IPS-NIHi11 (cell line): ENCODE measurements around the gene FADS1.

Experiments
- DNase-seq: peaks from one replicate; pipeline ENCODE4 v3.0.0; 2012; ENCODE audit warnings: mixed read lengths, low spot score

Gene FADS1

DNA sequence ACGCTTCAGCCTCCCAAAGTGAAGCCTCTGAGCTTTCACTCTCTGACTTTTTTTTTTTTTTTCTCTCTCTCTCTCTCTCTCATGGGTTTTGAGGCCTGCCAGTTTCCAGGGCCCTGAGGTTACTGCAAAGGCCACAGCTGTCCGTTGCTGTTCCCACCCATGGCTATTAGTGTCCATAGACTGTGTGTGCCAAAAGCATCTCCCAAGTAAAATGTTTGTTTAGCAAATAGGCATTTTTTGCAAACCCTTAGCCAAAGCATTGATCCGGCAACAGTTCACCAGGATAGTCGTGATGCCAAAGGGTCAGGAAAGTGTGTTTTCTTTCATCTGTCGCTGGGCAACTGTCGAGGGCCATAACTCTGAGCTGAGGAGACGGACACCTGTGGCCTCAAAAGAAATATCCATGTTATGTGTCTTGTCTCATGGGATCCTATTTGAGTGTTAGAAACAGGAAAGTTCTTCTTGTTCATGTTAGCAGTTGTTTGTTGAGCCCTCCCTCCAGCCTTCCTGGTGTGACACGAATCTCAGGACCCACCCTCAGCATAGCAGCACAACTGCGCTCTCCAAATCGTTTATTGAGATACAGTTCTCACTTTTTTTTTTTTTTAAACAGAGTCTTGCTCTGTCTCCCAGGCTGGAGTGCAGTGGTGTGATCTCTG lies 29.7 kb upstream of the FADS1 start:
- no peak for DNase-seq

DNA sequence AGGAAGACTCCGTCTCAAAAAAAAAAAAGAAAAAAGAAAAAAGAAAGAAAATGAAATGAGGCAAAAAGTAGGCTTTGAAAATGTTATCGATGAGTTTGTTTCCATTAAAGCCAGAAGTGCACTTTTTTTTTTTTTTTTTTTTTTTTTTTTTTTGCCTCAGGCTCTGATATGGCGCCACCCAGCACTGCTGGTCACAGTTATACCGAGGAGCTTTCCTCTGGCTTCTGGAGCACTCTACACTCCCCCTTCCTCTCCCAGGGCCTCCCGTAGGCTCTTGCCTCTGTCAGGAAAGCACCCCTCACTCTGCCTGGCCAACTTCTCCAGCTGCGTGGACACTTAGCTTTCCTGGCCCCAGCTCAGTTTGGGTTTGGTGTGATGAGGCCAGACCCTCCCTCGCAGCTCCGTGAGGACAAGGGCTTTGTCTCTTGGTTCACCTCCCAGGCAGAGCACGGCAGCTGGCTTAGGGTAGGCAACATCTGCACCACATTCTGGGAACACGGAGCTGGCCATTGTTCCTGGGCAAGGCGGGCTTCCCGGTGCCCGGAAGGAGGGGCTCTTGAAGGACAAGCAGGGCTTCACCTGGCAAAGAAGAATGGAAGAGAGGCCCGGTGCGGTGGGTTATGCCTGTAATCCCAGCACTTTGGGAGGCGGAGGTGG lies 28.2 kb upstream of the FADS1 start:
- no peak for DNase-seq

DNA sequence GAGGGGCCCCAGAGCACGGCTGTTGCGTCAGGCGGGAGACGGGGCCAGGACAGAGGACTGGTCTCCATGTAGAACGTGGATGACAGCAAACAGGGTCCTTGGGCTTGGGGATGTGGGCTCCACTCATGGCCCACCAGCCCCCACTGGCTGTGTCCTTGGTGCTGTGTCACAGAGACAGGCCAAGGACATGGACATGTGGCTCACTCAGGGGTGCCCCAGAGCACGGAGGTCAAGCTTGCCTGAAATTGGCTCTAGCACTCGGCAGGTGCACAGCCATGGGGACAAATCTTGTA lies 25.7 kb upstream of the FADS1 start:
- DNase-seq, result no peak

DNA sequence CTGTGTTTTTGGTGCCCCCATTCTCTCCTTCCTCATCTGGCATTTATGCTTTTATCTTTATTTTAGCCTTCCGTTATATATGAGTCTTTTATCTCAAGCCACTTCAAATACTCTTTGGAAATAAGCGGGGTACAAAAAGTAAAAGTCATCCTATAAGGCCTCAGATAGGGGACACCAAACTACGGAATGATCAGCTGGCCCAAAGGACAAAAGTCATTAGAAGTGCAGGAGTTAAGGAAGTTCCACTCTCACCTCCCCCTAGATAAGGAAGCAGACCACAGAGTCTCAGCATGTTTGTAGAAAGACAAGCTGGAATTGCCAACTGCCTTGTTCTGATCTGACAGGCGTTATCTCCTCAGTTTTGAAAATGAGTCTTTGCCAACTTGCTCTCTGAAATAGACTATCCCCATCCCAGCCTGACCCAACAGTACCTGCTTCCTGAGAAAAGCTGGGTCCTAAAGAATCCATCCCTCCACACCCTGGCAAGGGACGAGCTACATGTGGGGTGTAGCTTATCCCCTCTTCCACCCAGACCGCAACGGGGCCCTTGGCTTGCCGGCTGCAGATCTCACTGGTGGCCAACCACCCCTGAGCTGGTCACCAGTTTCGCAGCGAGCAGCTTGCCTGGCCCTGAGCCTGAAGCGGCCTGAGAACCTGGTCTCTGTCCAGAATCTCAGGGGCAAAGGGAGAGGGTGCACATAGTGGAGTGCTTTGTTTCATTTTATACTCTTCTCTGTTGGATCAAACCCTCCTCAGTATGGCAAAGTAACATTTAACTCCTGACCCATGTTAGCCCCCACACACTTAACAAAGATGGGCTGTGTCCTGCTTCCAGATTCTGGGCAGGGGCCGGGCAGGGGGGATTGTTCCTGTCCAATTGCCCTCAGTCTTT lies 25.1 kb upstream of the FADS1 start:
- DNase-seq, result no peak

DNA sequence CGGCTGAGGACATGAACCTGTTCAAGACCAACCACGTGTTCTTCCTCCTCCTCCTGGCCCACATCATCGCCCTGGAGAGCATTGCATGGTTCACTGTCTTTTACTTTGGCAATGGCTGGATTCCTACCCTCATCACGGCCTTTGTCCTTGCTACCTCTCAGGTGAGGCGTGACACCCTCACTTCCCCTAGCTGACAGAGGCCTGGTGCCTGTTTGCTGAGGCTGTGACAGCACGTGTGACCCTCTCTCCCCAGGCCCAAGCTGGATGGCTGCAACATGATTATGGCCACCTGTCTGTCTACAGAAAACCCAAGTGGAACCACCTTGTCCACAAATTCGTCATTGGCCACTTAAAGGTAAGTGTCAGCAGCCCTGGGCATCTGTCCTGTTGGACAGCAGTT lies 23.6 kb upstream of the FADS1 start:
- no peak for DNase-seq

DNA sequence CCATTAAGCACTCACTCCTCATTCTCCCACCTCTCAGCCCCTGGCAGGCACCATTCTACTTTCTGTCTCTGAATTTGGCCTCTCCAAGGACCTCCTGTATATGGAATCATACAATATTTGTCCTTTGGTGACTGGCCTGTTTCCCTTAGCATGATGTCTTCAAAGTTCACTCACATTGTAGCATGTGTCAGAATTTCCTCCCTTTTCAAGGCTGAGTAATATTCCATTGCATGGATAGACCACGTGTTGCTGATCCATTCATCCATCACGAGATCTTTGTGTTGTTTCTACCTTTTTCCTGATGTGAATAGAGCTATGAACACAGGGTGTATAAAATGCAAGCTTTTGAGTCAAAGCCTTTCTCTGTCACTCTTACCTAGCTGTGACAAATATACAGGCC lies 22.9 kb upstream of the FADS1 start:
- DNase-seq, result no peak

DNA sequence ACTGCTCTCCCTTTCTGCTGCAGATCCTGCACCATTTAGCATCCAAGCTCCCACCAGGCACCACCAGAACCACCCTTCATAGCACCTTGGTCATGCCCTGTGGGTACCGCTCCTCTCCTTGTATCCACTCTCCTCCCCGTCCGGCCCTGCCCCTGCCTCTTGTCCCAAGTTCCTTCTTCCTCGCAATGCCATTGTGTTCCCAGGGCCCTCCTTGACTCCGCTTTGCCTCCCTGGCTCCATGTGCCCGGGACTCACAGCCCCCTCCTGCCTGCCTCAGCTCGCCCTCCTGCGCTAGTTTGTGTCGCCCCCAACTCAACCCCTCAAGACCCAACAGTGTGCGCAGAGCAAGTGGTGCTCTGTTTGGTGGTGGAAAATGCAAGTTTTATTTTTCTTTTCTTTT lies 22.1 kb upstream of the FADS1 start:
- DNase-seq, result no peak

DNA sequence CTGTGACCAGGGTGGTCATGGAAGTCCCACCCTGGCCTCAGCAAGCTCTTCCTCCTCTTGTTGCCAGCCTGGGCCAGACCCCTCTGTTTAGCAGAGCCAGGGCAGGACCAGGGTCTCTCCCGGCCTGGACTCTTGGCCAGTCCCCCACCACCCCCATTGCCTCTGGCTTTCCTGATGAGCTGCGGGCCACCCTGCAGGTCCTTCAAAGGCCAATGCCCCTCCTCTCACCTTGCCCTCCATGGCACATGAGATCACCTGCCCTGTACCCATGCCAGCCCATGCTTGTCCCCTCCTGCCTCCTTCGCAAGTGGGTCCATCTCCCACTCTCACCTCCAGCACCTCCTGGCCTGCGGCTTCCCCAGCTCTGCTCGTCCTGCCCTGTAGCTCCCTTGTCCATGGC lies 21.7 kb upstream of the FADS1 start:
- DNase-seq, result no peak

DNA sequence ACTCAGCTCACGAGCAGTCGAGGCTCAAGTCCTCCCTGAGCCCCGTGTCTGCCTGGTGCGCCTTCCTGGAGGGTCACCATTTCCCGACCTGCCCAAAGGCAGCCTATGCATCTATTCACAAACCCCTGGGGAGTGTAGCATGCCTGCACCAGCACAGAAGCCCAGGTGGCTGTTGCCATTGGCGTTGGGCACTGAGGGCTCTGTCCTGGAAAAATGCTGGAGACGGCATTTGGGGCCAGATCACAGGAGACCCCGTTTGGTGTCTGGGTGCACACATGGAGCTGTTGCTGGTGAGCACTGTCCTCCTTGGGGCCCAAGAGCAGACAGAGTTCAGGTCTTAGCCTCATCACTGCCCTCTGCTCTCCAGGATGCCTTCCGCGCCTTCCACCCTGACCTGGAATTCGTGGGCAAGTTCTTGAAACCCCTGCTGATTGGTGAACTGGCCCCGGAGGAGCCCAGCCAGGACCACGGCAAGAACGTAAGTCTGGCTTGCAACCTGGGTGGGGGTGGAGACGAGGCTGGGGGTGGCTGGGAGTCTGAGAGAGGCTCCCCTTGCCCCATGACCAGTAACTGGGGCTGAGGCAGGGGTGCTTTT lies 20.7 kb upstream of the FADS1 start:
- DNase-seq, result no peak

DNA sequence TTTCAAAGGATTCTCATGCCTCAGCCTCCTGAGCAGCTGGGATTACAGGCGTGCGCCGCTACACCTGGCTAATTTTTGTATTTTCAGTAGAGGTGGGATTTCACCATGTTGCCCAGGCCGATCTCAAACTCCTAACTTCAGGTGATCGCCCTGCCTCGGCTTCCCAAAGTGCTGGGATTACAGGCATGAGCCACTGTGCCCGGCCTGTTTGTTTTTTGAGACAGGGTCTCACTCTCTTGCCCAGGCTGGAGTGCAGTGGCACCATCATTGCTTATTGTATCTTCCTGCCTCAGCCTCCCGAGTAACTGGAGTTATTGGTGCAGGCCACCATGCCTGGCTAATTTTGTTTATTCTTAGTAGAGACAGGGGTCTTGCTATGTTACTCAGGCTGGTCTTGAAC lies 19.4 kb upstream of the FADS1 start:
- DNase-seq, result no peak

DNA sequence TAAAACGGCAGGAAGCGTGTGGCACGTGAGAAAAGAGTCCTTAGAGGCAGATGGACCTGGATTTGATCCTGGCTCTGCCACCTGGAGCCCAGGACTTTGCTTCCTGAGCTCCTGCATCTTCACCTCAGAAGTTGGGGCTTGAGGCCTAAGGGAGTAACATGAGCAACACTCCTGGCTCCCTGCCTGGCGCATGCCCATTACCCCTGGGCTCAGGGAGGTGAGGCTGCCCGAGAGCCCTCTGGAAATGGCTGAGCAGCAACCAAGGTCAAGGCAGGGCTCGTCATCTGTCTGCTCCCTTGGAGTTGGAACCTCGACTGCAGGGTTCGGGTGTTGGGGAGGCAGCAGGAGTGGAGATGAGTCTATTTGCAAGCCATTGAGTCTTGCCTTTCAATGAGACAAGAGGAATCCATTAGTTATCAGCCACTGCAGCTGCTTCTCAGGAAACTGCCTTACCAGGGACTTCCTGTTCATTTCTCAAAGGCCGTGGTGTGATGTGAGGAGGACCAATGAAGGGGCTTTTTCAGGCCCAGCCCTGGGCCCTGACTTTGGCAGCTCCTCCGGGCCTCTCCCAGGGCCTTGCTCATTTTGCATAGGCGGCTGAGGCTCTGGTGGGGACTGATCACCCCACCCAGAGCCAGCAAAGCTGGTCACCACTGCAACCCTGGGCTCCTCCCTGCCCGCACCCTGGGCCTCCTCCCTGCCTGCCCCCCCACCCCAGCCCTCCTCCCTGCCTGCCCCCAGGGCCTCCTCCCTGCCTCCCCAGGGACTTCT lies 17.7 kb upstream of the FADS1 start:
- peak; percentile 36 for DNase-seq

DNA sequence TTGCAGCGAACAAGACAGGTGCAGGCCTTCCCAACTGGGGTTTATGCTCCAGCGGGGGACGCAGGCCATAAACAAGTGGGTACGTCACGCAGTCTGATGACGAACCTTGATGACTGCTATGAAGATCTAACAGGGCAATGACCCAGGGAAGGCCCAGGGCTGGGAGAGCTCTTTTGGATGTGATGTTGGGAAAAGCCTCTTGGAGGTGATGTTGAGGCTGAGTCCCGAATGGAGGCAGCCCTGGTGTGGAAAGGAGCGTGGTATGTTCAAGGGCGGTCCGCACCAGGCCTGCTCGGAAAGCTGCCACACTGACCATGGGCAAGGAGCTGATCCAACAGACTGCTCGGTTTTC lies 17.1 kb upstream of the FADS1 start:
- no peak for DNase-seq

DNA sequence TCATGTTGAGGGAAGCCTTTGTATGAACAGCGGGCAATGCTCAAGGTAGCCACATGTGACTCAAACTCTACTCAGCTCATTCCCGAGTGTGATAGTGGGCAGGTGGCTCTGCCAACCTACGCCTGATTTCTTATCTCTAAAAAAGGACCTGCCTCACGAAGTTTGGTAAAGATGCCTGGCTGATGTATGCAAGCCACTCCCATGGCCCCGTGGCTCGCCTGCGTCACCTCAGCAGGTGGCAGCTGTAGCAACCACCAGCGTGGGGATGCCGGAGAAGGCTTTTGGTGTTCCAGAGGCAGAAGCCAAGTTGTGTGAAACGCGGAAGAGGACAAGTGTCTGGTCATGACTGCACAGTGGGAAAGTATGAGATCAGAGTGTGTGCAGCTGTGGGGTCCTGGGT lies 16.7 kb upstream of the FADS1 start:
- DNase-seq, result no peak

DNA sequence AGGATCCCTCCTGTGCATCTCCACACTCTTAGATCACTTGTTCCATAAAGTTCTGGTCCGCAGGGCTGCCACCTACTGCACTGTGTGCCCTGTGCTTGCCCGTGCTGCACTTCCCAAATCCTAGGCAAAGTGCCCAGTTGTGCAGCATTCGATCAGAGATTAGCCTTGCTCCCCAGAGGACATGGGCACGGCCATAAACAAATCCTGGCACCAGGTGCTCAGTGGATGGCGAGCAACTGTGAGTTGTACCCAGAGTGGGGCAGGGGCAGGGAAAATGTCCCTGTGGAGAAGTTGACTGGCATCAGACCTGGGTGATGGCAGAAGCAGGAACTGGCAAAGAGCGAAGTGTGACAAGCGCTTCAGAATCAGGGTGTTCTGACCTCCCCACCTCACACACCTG lies 16.0 kb upstream of the FADS1 start:
- no peak for DNase-seq

DNA sequence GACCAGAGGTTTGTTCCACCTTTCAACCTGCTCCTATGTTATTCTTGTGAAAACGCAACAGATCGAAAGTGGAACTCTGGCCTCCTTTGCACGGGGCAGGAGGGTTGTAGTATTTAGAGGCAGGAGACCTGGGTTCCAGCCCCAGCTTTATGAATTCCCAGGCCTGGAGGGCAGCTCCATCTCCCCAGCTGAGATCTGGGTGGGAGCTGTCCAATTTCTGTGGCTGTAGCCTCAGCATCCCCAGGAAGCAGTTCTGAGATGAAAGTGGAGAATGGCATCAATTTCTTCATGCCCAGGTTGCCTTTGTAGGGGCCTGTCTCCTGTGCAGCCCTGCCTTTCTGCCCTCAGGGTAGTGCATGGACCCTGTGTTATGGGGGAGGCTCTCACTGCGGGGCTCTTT lies 15.4 kb upstream of the FADS1 start:
- DNase-seq, result no peak

DNA sequence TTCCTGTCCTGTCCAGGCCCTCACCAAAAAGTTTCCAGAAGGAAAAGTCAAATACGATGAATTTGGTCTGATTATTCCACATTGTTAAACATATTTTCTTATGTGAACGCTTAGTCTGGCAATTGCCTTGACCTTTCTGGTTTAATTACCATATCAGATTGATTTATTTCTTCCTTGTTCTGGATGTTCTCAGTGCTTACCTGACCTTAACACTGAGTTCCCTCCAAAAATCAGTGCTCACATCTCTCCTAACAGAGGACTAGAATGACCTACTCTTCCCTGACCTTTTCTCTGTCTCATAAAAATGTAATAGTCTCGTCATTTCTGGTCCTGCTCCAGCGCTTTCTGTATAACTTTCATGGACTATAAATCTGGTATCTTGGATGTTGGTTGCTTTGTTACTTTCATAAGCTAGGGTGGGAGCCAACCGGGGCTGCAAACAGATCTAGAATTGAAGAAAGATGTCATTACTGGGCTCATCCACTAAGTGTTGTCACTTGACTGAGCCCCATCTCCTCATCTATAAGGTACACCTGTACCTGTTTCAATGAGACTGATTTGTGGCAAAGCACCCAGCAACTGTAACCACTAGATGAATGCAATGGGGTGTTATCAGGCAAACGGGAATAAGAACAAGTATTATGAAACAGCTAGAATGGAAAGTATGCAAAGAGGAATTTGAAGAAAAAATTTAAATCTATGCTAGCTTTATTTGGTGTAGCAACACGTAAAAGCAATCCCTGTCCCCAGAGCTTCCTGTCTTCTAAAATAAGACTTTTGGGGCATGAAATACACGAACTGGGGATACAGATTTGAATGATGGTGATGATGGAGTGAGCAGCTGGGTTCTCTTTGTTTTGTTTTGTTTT lies 13.7 kb upstream of the FADS1 start:
- DNase-seq, result no peak

DNA sequence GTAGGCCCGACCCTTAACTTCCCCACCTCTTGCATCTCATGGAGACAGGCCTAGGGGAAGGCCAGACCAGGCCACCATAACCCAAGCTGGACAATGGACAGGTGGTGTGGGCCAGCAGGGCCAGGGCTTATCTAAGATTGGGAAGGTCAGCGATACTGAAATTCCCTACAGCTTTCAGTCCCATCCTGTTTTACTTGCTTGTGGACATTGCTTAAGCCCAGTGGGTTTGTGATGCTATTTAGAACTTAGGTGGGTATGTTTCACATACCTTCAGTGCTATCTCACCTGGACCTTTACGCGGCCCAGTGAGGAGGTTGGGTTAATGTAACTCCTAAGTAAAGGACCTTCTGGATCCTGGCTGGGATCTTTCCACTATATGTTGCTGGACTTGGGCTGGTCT lies 13.0 kb upstream of the FADS1 start:
- no peak for DNase-seq

DNA sequence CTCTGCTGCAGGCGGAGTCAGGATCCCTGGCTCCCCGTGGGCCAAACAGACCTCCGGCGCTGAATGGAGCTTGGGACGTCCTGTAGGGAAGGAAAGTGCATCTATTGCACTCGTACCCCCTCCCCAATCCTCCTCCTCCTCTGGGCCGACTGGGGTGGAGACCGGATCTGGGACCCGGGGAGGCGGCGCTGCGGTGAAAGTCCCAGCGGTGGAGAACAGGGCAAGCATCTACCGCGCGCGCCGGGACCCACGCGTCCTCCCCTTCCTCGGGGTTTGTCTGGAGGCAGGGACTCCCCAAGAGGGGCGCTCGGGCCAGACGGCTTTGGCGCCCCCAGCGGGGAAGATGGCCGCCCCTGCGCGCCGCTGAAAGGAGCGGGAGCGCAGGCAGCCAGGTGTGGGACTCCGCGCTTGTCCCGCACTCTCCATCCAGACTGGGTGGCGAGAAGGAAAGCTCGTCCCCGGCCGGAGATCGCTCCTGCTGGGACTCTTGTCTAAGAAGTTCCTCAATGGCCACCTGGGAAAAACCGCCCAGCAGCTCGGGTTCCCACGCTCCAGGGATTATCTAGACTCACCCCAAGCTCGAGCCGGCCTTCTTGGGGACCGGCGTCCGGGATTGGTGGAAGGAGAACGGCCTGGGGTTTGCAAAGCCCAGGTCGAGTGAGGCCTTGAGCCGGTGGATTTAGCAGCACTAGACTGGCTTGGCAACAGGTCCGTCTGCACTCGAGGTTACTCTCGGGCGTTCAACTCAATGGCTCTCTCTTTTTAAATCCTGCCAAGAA lies 12.0 kb upstream of the FADS1 start:
- peak; percentile 73 for DNase-seq

DNA sequence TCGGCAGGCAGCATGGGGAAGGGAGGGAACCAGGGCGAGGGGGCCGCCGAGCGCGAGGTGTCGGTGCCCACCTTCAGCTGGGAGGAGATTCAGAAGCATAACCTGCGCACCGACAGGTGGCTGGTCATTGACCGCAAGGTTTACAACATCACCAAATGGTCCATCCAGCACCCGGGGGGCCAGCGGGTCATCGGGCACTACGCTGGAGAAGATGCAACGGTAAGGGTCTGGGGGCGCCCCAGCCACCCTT lies 11.5 kb upstream of the FADS1 start:
- DNase-seq, result no peak

DNA sequence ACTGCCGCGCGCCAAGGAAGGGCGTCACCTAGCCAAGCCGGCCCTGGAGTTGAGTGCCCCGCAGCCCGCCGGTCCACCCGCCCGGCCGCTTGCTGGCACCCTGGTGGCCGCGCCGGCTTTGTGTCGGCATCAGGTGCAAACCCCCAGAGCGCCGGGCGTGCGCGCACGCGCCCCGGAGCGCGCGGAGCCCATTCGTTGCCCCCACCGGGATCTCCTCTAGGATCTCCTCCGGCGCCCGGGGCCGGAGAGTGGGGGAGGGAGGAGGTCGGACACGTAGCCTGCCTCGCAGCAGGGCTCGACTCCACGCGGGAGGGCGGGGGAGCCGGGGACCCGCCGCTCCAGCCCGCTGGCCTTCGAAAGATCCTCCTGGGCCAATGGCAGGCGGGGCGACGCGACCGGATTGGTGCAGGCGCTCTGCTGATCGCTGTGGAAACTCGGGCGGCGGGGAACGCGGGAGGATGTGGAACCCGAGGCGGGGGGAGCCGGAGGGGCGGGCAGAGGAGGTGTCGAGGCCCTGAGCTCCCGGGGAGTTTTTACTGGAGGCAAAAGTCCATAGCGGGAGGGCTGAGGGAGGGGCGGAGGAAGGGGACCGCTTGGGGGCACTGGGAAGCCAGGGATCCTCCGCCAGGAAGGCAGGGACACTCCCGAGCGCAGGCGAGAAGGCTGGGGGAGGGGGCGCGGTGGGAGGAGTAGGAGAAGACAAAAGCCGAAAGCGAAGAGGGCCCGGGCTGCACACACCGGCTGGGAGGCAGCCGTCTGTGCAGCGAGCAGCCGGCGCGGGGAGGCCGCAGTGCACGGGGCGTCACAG lies 11.0 kb upstream of the FADS1 start, which contains the start of gene FADS2:
TSS of gene FADS2 (plus strand) at position 730 of the 808 bp plus-strand sequence. CDS start 91 bp downstream, outside the sequence.
- peak; percentile 87 for DNase-seq
